ENCODE measurements around the gene PERCC1. TPM values are rescaled to one million over a fixed set of nuclear protein-coding genes. Genes with fewer than 3 reads are reported as not detected.

The PERCC1 gene
- total RNA-seq, 1 donor from 2014 or later = not detected

DNA sequence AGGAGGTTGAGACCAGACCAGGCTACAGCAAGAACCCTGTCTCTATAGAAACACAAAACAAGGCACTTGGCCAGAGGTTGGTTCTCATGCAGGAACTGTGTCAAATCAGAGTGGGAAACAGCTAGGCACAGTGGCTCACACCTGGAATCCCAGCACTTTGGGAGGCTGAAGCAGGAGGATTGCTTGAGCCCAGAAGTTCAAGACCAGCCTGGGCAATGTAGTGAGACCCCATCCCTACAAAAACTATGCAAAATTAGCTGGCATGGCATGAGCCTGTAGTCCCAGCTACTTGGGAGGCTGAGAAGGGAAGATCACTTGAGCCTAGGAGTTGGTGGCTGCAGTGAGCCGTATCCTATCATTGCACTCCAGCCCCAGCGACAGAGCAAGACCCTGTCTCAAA is 18.0 kb upstream of the PERCC1 start:
- peaks cover 10% of the 10 kb centered on the region for H3K4me1 Mint-ChIP-seq
- DNase-seq (ENCODE audit: low spot score in 2 of 2, unreplicated experiment in 2 of 2) = no peak
- H3K9me3 Mint-ChIP-seq = no peaks in the 10 kb centered on the region
- H3K27ac Mint-ChIP-seq = no peak overlapping the region
- H3K27me3 Mint-ChIP-seq (ENCODE audit: low read depth) = no peaks in the 10 kb centered on the region
- peaks cover 8% of the 10 kb centered on the region for H3K36me3 Mint-ChIP-seq
- TF ChIP-seq CTCF (IDR thresholded peaks at IDR 0.05; ENCODE audit: unreplicated experiment) = no peak
- H3K4me3 Mint-ChIP-seq = peak overlapping the region; percentile 78

GRCh38 chr16:1413684-1414531 is 17.0 kb upstream of the PERCC1 start:
- Mint-ChIP-seq H3K4me3 (peak overlapping the region; percentile 78), H3K27me3 (ENCODE audit: low read depth) (no peaks in the 10 kb centered on the region), H3K27ac (peak overlapping the region; percentile 56)

GRCh38 chr16:1414532-1415260 is 16.2 kb upstream of the PERCC1 start, which contains the start of gene UNKL:
Gene UNKL (minus strand): TSS chr16:1414704. CDS start chr16:1414691, 13 bp downstream.
- H3K27me3 Mint-ChIP-seq (ENCODE audit: low read depth) = no peaks in the 10 kb centered on the region
- peaks cover 13% of the 10 kb centered on the region for H3K4me1 Mint-ChIP-seq
- no peaks in the 10 kb centered on the region for H3K9me3 Mint-ChIP-seq
- H3K4me3 Mint-ChIP-seq = peak within 1 kb of the TSS; percentile 83
- H3K36me3 Mint-ChIP-seq = peaks cover 8% of the 10 kb centered on the region
- TF ChIP-seq CTCF (IDR thresholded peaks at IDR 0.05; ENCODE audit: unreplicated experiment) = no peak
- H3K27ac Mint-ChIP-seq = peak within 1 kb of the TSS; percentile 93
- DNase-seq (ENCODE audit: low spot score in 2 of 2, unreplicated experiment in 2 of 2) = peak; percentile 80 to 83

More at GRCh38 chr16:1413684-1414531, 17.0 kb upstream of the PERCC1 start:
- peak in 1 of 2 experiments; percentile 67 for DNase-seq (ENCODE audit: low spot score in 2 of 2, unreplicated experiment in 2 of 2)
- peaks cover 13% of the 10 kb centered on the region for H3K4me1 Mint-ChIP-seq
- H3K9me3 Mint-ChIP-seq = no peaks in the 10 kb centered on the region
- H3K36me3 Mint-ChIP-seq = peaks cover 8% of the 10 kb centered on the region
- peak; percentile 72 for TF ChIP-seq CTCF (IDR thresholded peaks at IDR 0.05; ENCODE audit: unreplicated experiment)

DNA sequence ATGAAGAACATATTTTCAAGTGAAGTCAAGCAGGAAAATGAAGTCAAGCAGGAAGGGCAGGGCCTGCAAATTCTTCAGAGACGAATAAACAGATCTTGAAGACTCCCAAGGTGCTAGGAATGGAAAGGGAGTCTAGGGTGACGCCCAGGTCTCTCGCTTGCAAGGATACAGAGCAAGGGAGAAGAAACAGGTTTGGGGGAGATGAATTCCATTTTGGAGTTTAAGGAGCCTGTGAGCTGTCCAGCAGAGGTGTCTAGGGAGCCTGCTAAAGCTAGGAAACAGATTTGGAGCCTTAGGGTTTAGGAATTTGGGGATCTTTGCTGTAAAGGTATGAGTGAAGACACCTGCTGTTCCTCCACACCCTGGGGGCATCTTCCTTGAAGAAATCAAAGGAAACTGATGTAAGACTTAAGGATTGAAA is 14.3 kb upstream of the PERCC1 start:
- H3K9me3 Mint-ChIP-seq = no peaks in the 10 kb centered on the region
- peaks cover 16% of the 10 kb centered on the region for H3K4me1 Mint-ChIP-seq
- H3K27me3 Mint-ChIP-seq (ENCODE audit: low read depth) = no peaks in the 10 kb centered on the region
- H3K4me3 Mint-ChIP-seq = peak overlapping the region; percentile 20
- DNase-seq (ENCODE audit: low spot score in 2 of 2, unreplicated experiment in 2 of 2) = no peak
- TF ChIP-seq CTCF (IDR thresholded peaks at IDR 0.05; ENCODE audit: unreplicated experiment) = no peak
- peaks cover 4% of the 10 kb centered on the region for H3K36me3 Mint-ChIP-seq
- peak overlapping the region; percentile 62 for H3K27ac Mint-ChIP-seq

DNA sequence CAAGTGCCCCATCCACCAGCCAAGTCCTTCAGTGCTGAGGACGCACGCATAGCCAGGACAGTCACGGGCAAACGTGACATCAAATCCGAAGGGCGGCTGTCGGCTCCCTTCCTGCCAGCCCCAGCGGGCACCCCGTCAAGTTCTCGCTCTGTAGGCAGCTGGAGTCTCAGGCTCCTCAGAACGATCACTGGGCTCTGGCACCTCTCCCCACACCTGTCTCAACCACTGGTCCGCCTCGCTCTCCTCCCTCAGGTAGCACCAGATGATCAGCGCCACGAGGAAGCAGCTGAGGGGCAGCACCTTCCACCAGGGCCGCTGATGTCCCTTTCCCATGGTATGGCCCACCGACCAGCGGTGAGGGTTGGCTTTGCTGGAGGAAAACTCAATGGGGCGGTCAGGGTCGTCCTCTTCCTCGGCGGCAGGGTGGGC is 10.8 kb upstream of the PERCC1 start:
- no peaks in the 10 kb centered on the region for H3K36me3 Mint-ChIP-seq
- H3K27me3 Mint-ChIP-seq (ENCODE audit: low read depth) = no peaks in the 10 kb centered on the region
- H3K27ac Mint-ChIP-seq = peak overlapping the region; percentile 99
- H3K4me1 Mint-ChIP-seq = peaks cover 13% of the 10 kb centered on the region
- no peak for TF ChIP-seq CTCF (IDR thresholded peaks at IDR 0.05; ENCODE audit: unreplicated experiment)
- no peak for DNase-seq (ENCODE audit: low spot score in 2 of 2, unreplicated experiment in 2 of 2)
- H3K4me3 Mint-ChIP-seq = peak overlapping the region; percentile 92
- H3K9me3 Mint-ChIP-seq = no peaks in the 10 kb centered on the region
